AG09309 (cell line): ENCODE data around the gene CBX6.

Experiments
- DNase-seq: peaks from one replicate; pipeline ENCODE4 v3.0.0-alpha.2; 2010; ENCODE audit warnings: low read depth
- H3K4me3 ChIP-seq: 2 replicates; pipeline ENCODE4 v1.5.1; 2011; ENCODE audit warnings: mild to moderate bottlenecking, low read depth, low read length, moderate library complexity; ENCODE audit not compliant: control insufficient read depth
- CTCF ChIP-seq: IDR thresholded peaks from 2 replicates; pipeline ENCODE4 v1.5.1; 2011; ENCODE audit warnings: mild to moderate bottlenecking, low read depth, low read length, inconsistent platforms; ENCODE audit not compliant: insufficient read depth, control insufficient read depth; ENCODE audit errors: missing control alignments

Gene CBX6

DNA sequence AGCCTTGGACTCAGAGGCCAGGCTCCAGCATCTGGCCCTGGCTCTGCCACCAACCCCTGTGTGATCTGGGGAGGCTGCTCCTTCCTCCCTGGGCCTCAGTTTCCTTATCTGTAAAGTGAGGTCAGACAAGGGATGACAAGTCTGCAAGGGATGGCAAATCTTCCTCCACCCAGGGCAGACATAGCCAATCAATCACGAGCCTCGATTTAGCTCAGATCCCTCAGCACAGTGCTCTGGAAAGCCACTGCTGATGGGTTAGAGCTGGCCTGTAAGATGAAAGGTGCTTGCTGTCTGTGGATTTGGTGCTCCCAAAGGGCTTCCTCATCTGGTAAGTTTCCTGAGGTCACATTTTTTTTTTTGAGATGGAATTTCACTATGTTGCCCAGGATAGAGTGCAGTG, 48.4 kb downstream of the CBX6 start:
- no peak for TF ChIP-seq CTCF
- DNase-seq: no peak
- no peak overlapping the region for H3K4me3 ChIP-seq

GRCh38 chr22:38823076-38823475, 48.9 kb downstream of the CBX6 start:
- TF ChIP-seq CTCF: no peak
- no peak for DNase-seq
- no peak overlapping the region for H3K4me3 ChIP-seq

- no peak overlapping the region for H3K4me3 ChIP-seq
- TF ChIP-seq CTCF: no peak
- no peak for DNase-seq
These were observed 52.0 kb downstream of the CBX6 start for GRCh38 chr22:38820020-38820419.

GRCh38 chr22:38819387-38819940, 52.6 kb downstream of the CBX6 start:
- no peak for DNase-seq
- no peak for TF ChIP-seq CTCF
- H3K4me3 ChIP-seq: no peak overlapping the region

- TF ChIP-seq CTCF: no peak
- no peak overlapping the region for H3K4me3 ChIP-seq
- no peak for DNase-seq
These were observed 54.8 kb downstream of the CBX6 start for GRCh38 chr22:38817196-38817595.

- no peak for DNase-seq
- no peak for TF ChIP-seq CTCF
- H3K4me3 ChIP-seq: no peak overlapping the region
These were observed 56.2 kb downstream of the CBX6 start for GRCh38 chr22:38815842-38816241.
